ENCODE measurements around the gene PHIP. TPM values are rescaled to one million over a fixed set of nuclear protein-coding genes. Genes with fewer than 3 reads are reported as not detected.

Gene PHIP
- total and polyA plus RNA-seq, 2 of the 8 experiments (the other 6 are each of a cell fraction or from before 2014, with no cell fraction given) = 7.3 to 56.2 TPM

DNA sequence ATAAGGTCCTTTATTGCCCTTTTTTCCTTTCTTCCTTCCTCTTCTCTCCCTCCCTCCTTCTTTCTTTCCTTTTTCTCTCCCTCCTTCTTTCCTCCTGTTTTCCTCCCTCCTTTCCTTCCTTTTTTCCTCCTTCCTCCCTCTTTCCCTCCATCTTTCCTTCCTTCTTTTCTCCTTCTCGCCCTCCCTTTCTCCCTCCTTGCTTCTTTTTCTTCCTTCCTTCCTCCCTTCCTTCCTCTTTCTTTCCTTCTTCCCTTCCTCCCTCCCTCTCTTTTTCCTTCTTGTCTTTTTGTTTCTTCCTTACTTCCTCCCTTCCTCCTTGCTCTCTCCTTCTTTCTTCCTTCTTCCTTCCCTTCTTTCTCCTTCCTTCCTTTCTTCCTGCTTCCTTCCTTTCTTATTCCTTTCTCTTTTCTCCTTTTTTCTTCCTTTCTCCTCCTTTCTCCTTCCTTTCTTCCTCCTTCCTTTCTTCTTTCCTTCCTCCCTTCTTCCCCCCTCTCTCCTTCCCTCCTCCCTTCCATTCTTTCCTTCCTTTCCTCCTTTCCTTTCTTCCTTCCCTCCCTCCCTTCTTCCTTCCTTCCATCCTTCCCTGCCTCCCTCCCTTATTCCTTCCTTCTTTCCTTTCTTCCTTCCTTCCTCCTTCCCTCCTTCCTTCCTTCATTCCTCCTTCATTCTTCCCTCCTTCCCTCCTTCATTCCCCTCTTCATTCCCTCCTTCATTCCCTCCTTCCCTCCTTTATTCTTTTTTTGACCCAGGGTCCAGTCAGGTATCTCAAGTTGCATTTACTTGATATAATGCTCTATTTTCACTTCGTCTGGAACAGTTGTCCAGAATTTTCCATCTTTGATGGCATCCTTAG, 11.7 kb upstream of the PHIP start:
- Histone ChIP-seq H2AFZ (ENCODE audit: low read length) (no peak overlapping the region), H2BK20ac (ENCODE audit: low read length) (no peak overlapping the region), H3K23me2 (ENCODE audit: low read depth, low read length) (no peaks in the 10 kb centered on the region; the same call in 1 of the 2 replicates), H3K4me2 (ENCODE audit: insufficient read depth in 1 of 2, low read depth in 2 of 2, low read length in 2 of 2) (no peak overlapping the region), H3K27ac (ENCODE audit: low read depth, low read length) (no peak overlapping the region), H3K4ac (replicated peaks; ENCODE audit: insufficient read length, low read depth, low read length) (no peak overlapping the region), H3K79me2 (ENCODE audit: control insufficient read depth in 1 of 2, insufficient read depth in 2 of 2, low read length in 2 of 2) (no peaks in the 10 kb centered on the region), H3K14ac (ENCODE audit: insufficient read length) (no peak overlapping the region), H3K23ac (ENCODE audit: insufficient read length) (no peak overlapping the region), H3K36me3 (ENCODE audit: control insufficient read depth in 2 of 4, insufficient read depth in 4 of 4, low read length in 3 of 4) (no peaks in the 10 kb centered on the region), H2BK12ac (ENCODE audit: low read depth, low read length) (no peak overlapping the region), H4K91ac (replicated peaks; ENCODE audit: insufficient read length, low read length) (no peak overlapping the region), H3K27me3 (replicated peaks in 1 of 4; ENCODE audit: control insufficient read depth in 3 of 4, extremely low read depth in 1 of 4, insufficient read depth in 3 of 4, low read length in 3 of 4) (no peaks in the 10 kb centered on the region), H3K4me3 (ENCODE audit: extremely low read depth in 1 of 4, insufficient read depth in 2 of 4, low read depth in 3 of 4, low read length in 4 of 4) (no peak overlapping the region), H4K5ac (ENCODE audit: insufficient read length, low read depth, low read length) (no peak overlapping the region), H4K20me1 (replicated peaks in 1 of 2; ENCODE audit: control insufficient read depth in 1 of 2, insufficient read depth in 2 of 2, low read length in 2 of 2) (no peaks in the 10 kb centered on the region), H2BK120ac (replicated peaks; ENCODE audit: low read depth, low read length) (no peak overlapping the region), H2AK5ac (ENCODE audit: low read depth, low read length) (no peak overlapping the region), H2BK5ac (ENCODE audit: low read depth, low read length) (no peak overlapping the region), H3K4me1 (replicated peaks in 1 of 4; ENCODE audit: control insufficient read depth in 3 of 4, insufficient read depth in 4 of 4, low read length in 3 of 4) (no peaks in the 10 kb centered on the region), H2BK15ac (ENCODE audit: low read length) (peak overlapping the region; percentile 40; the same call in 1 of the 2 replicates), H3K79me1 (ENCODE audit: low read depth, low read length) (no peaks in the 10 kb centered on the region), H3K9me3 (ENCODE audit: insufficient read depth in 2 of 2, low read depth in 1 of 2, low read length in 1 of 2) (no peaks in the 10 kb centered on the region), H3K56ac (replicated peaks; ENCODE audit: insufficient read length, low read depth, low read length) (no peak overlapping the region), H3K9ac (replicated peaks in 1 of 4; ENCODE audit: extremely low read depth in 1 of 4, low read depth in 3 of 4, low read length in 3 of 4) (no peak overlapping the region), H3K18ac (ENCODE audit: extremely low read depth, low read length) (no peak overlapping the region), H4K8ac (ENCODE audit: extremely low read depth, insufficient read depth, low read length) (no peak overlapping the region)
- no peak for DNase-seq (ENCODE audit: low read depth in 1 of 2, low spot score in 2 of 2)
- no peak for TF ChIP-seq HDAC2 (IDR thresholded peaks at IDR 0.05; ENCODE audit: borderline replicate concordance in 1 of 2, low read depth in 2 of 2, low read length in 2 of 2)
- no peak for TF ChIP-seq BACH1 (IDR thresholded peaks at IDR 0.05; ENCODE audit: low read length)
- TF ChIP-seq CREB1 (IDR thresholded peaks at IDR 0.05) = no peak
- TF ChIP-seq SRF (IDR thresholded peaks at IDR 0.05; ENCODE audit: low read depth, low read length) = no peak
- TF ChIP-seq SUZ12 (IDR thresholded peaks at IDR 0.05; ENCODE audit: low read length) = no peak
- ChIA-PET POLR2A (ENCODE audit: partially characterized antibody) (no interaction called here), CTCF (ENCODE audit: partially characterized antibody) (no interaction called here)
- no peak for FAIRE-seq
- WGBS, 2 experiments (ENCODE audit: extremely low coverage in 1 of 2, insufficient coverage in 1 of 2, insufficient read length in 1 of 2, insufficient replicate concordance in 2 of 2, low coverage in 1 of 2, low lambda C conversion rate in 2 of 2, missing lambda C conversion rate in 1 of 2) = 74% methylated on average over 2 of the region's 2 CpGs; no CpG with 5 or more reads in 1 of the 2 experiments

All from H1 (cell line).